BLaER1 treated with 17β-estradiol and CSF1 and Interleukin-3, amounts not matched to agents 10 nM and 100 nM (cell line): ENCODE results near the gene IGDCC3.

Experiments used
- H3K27ac ChIP-seq, 11 experiments: shearing (Covaris generic); formaldehyde crosslinking; 2 replicates each; pipeline ENCODE4 v1.8.1; 2022
- H3K27me3 ChIP-seq, 11 experiments: shearing (Covaris generic); formaldehyde crosslinking; 2 replicates each; pipeline ENCODE4 v1.8.1; 2022
- H3K36me3 ChIP-seq, 11 experiments: shearing (Covaris generic); formaldehyde crosslinking; 2 replicates each; pipeline ENCODE4 v1.8.1; 2022
- H3K4me1 ChIP-seq, 10 experiments: shearing (Covaris generic); formaldehyde crosslinking; 2 replicates each; pipeline ENCODE4 v1.8.1; 2022
- H3K4me2 ChIP-seq, 11 experiments: shearing (Covaris generic); formaldehyde crosslinking; 2 replicates each; pipeline ENCODE4 v1.8.1; 2022
- H3K4me3 ChIP-seq, 10 experiments: shearing (Covaris generic); formaldehyde crosslinking; 2 replicates each; pipeline ENCODE4 v1.8.1; 2022
- H3K9ac ChIP-seq, 11 experiments: shearing (Covaris generic); formaldehyde crosslinking; 2 replicates each; pipeline ENCODE4 v1.8.1; 2022
- H3K9me3 ChIP-seq, 11 experiments: shearing (Covaris generic); formaldehyde crosslinking; replicated peaks in 1 of 11; 2 replicates each; pipeline ENCODE4 v1.8.1; 2022
- H4K20me1 ChIP-seq, 11 experiments: shearing (Covaris generic); formaldehyde crosslinking; 2 replicates each; pipeline ENCODE4 v1.8.1; 2022
- Cebpa-rat ChIP-seq, 11 experiments: shearing (Covaris generic); IDR thresholded peaks; 2 replicates each; pipeline ENCODE4 v1.8.1; 2022

Gene IGDCC3

DNA sequence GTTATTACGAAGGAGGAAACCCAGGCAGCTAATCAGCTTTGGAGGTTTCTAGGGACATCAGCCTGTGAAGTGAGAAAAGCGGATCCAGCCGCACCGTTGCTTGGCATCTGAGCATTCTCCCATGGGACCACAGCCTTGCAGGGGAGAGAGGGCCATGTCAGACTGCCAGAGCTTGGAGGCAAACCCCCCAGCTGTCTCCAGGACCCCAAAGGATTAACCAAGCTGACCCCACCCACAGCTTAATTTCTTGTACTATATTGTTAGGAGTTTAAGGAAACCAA is 5.1 kb downstream of the IGDCC3 start:
- Histone ChIP-seq H3K27ac (no peak overlapping the region), H3K36me3 (no peaks in the 10 kb centered on the region), H3K9ac (no peak overlapping the region), H3K4me1 (peaks cover 19 to 39% (median 33%) of the 10 kb centered on the region in 10 experiments), H3K4me3 (no peak overlapping the region), H3K9me3 (no peaks in the 10 kb centered on the region), H3K4me2 (peak overlapping the region; percentile 56 to 89 (median 69); a peak in 21 of 22 replicates), H3K27me3 (peaks cover 41 to 65% (median 46%) of the 10 kb centered on the region in 11 experiments), H4K20me1 (peaks cover 0 to 31% (median 23%) of the 10 kb centered on the region in 11 experiments; a peak in 17 of 22 replicates)
- no peak for TF ChIP-seq Cebpa-rat (IDR thresholded peaks at IDR 0.05)

DNA sequence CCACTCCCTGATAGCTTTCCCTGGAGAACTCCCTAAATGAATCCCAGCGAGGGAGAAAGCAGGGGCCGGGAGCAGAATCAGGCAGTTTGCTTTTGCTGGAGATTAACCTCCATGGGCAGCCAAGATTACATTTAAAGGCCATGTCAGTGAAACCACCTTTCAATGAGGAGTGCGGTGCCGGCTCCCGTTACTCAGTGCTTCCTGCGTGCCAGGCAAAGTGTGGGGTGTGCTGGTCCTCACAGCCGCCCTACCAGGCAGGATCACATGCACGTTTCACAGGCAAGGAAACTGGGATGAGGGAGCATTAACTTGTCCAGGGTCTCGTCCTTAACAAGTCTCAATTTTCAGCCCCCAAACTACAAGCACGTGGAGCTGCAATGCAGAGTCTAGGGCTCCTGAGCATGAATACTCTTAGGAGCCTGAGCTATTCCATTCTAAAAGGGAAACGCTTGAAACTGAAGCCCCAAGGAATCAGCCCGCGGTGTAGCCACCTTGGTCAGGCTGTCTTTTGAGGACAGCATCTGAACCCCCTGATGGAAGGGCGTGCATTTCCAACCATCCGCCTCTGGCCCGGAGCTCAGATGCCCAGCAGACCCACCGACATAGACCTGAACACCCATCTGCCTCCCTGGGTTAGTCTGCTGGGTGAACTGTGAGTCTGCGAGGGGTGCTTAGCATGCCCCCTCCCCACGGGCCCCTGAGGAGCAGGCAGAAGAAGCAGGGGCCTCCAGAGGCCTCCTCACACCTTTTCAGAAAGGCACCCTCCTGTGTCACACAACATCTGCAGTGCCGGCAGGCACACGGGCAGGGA is 5.6 kb downstream of the IGDCC3 start:
- Histone ChIP-seq H3K27me3 (peaks cover 36 to 59% (median 41%) of the 10 kb centered on the region in 11 experiments), H3K36me3 (no peaks in the 10 kb centered on the region), H3K4me3 (no peak overlapping the region), H3K27ac (no peak overlapping the region), H3K4me1 (peaks cover 19 to 35% (median 31%) of the 10 kb centered on the region in 10 experiments), H3K9ac (no peak overlapping the region), H4K20me1 (peaks cover 0 to 27% (median 18%) of the 10 kb centered on the region in 11 experiments; a peak in 17 of 22 replicates), H3K4me2 (peak overlapping the region; percentile 56 to 89 (median 69); a peak in 21 of 22 replicates), H3K9me3 (no peaks in the 10 kb centered on the region)
- 0 out of 22 replicates have a peak, but pooled peaks of 1 of the 11 experiments have one; percentile 11 for TF ChIP-seq Cebpa-rat (IDR thresholded peaks at IDR 0.05)

DNA sequence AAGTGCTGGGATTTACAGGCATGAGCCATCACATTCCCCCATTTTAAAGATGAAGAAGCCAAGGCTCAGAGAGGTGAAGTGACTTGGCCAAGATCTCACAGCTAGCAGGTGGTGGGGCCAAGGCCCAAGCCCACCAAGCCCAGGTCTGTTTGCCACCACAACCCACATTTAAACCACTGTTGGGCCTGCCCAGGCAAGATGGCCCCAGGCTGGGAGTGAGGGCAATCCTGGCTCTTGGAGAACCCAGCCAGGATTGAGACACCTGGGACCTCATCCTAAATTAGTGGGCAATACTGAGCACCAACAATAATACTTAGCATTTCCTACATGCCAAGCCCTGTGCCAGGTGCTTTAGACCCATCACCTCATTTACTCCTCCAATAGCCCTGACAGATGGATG is 6.9 kb downstream of the IGDCC3 start:
- Histone ChIP-seq H3K4me2 (peak overlapping the region in 1 of 11 experiments; percentile 73; a peak in 1 of 22 replicates), H4K20me1 (peaks cover 0 to 18% (median 10%) of the 10 kb centered on the region in 11 experiments; a peak in 12 of 22 replicates), H3K9ac (no peak overlapping the region), H3K27me3 (peaks cover 23 to 46% (median 28%) of the 10 kb centered on the region in 11 experiments), H3K27ac (no peak overlapping the region), H3K4me3 (no peak overlapping the region), H3K4me1 (peaks cover 16 to 29% (median 24%) of the 10 kb centered on the region in 10 experiments), H3K9me3 (no peaks in the 10 kb centered on the region), H3K36me3 (no peaks in the 10 kb centered on the region)
- TF ChIP-seq Cebpa-rat (IDR thresholded peaks at IDR 0.05) = no peak

DNA sequence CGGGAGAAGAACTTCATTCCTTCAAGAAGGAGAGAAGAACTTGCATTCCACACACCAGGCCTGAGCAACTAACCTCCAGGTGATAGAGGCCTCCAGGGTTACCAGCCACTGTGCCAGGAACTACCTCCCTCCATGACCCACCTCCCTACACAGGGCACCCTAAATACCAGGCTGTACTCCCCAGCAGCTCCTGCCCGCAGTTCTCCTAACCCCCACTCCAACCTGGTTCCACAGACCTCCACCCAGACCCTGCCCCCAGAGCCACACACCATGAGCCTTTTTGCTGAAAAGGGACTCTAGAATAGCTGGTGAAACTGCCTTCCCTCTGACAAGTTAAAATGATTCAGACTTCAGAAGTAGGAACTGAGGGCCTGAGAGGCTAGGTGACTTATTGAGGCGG is 8.2 kb downstream of the IGDCC3 start:
- Histone ChIP-seq H3K9ac (no peak overlapping the region), H4K20me1 (peaks cover 0 to 12% (median 6%) of the 10 kb centered on the region in 11 experiments; a peak in 10 of 22 replicates), H3K36me3 (no peaks in the 10 kb centered on the region), H3K27ac (no peak overlapping the region), H3K9me3 (no peaks in the 10 kb centered on the region), H3K4me1 (peaks cover 16 to 29% (median 24%) of the 10 kb centered on the region in 10 experiments), H3K4me3 (no peak overlapping the region), H3K4me2 (no peak overlapping the region), H3K27me3 (peaks cover 11 to 34% (median 16%) of the 10 kb centered on the region in 11 experiments)
- no peak for TF ChIP-seq Cebpa-rat (IDR thresholded peaks at IDR 0.05)

DNA sequence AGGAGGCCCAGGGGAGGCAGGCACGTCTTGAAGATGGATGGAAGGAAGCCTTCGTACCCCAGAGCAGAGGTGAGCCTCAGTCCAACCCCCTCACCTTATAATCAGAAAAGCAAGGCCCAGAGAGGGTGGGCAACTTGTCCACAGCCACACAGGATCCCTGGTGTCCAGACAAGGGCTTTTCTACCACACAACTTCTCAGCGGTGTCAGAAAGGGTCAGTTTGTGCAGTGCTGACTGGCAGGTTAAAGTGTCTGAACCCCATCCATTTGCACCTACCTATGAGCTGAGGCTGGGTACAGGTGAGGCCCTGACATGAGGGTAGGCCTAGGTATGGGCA is 8.6 kb downstream of the IGDCC3 start:
- Histone ChIP-seq H3K36me3 (no peaks in the 10 kb centered on the region), H3K4me1 (peaks cover 16 to 29% (median 24%) of the 10 kb centered on the region in 10 experiments), H3K27ac (no peak overlapping the region), H3K9me3 (no peaks in the 10 kb centered on the region), H3K4me2 (no peak overlapping the region), H3K9ac (no peak overlapping the region), H3K27me3 (peaks cover 6 to 29% (median 11%) of the 10 kb centered on the region in 11 experiments), H4K20me1 (peaks cover 0 to 12% (median 1%) of the 10 kb centered on the region in 11 experiments; a peak in 8 of 22 replicates), H3K4me3 (no peak overlapping the region)
- TF ChIP-seq Cebpa-rat (IDR thresholded peaks at IDR 0.05) = no peak

DNA sequence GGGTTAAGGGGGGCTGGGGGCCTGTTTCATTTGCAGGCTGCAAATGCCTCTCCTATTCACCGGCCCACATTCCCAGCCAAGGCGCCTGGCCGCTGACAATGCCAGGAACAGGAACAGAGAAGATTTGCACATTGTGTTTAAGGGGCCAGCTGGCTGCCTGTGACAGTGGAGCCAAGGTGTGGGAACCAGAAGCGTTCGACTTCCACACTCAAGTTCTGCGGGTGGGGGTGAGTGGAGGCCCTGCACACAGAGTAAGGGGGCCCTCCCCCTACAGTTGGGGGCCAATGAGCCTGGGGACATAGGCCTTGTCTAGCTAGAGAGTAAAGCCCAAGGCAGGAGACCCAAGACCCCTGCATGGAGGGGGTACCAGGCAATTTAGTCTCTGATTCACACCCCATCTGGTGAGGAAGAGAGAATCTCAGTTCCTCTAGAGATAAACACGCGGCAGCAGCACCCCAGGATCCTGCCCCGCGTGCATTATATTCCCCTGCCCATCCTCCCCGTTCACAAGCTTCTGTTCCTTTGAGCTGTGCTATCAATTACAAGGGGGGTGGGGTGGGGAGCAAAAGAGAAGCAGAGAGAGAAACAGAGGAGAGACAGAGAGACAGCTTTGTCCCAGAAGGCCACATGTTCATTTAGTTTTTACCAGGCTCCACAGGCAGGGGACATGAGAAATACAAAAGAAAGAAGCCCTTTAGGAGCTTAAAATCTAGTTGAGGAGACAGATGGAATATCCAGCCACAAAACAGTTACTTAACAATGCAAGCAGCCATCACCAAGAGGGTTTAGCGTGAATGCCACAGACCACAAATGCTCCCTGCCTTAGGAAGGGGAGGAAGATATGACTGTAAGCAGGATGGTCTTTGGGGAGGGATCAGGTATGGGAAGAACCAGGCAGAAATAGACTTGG is 9.2 kb downstream of the IGDCC3 start:
- H3K4me3 ChIP-seq = no peak overlapping the region
- no peak overlapping the region for H3K4me2 ChIP-seq
- peaks cover 0 to 23% (median 5%) of the 10 kb centered on the region in 11 experiments; a peak in 16 of 22 replicates for H3K27me3 ChIP-seq

DNA sequence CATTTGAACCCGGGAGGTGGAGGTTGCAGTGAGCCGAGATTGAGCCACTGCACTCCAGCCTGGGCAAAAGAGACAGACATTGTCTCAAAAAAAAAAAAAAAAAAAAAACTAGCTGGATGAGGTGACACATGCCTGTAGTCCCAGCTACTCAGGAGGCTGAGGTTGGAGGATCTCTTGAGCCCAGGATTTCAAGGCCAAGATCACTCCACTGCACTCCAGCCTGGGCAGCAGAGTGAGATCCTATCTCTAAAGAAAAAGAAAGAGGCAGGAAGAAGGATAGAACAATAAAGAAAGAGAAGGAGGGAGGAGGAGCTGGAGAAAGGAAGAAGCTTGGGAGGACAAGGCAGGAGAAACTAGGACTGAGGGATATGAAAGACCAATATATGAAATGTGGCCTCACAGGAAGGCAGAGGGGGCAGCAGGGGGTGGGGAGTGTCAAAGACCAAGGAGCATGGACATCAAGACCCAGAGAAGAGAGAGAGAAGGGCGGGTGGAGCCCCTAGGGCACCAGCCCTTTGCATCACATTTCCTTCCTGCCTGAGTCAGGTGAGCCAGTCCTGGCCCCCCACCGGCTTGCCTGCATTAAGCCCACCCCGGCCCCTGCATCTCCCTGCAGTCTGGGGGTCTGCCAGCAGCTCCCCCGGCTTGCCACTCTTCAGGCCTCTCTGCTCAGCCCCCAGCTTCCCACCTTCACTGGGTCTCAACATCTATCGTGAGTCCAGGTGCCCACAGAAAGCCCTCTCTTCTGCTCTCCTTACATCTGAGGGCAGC is 11.5 kb downstream of the IGDCC3 start:
- Histone ChIP-seq H3K27ac (no peak overlapping the region), H3K4me2 (no peak overlapping the region), H3K4me3 (no peak overlapping the region), H3K4me1 (peaks cover 0 to under 1% (median 0%) of the 10 kb centered on the region in 10 experiments; a peak in 3 of 20 replicates), H3K36me3 (no peaks in the 10 kb centered on the region), H3K9ac (no peak overlapping the region), H3K27me3 (0 out of 22 replicates have a peak, but pooled peaks cover 0 to 4% (median 0%) of the 10 kb centered on the region in 11 experiments), H4K20me1 (no peaks in the 10 kb centered on the region; a peak in 1 of 22 replicates), H3K9me3 (no peaks in the 10 kb centered on the region)
- no peak for TF ChIP-seq Cebpa-rat (IDR thresholded peaks at IDR 0.05)

More for the DNA sequence above, 9.2 kb downstream of the IGDCC3 start:
- Histone ChIP-seq H3K9me3 (no peaks in the 10 kb centered on the region), H3K4me1 (peaks cover 14 to 23% (median 22%) of the 10 kb centered on the region in 10 experiments), H3K27ac (no peak overlapping the region), H3K9ac (no peak overlapping the region), H3K36me3 (no peaks in the 10 kb centered on the region), H4K20me1 (peaks cover 0 to 8% (median 0%) of the 10 kb centered on the region in 11 experiments; a peak in 7 of 22 replicates)
- no peak for TF ChIP-seq Cebpa-rat (IDR thresholded peaks at IDR 0.05)

DNA sequence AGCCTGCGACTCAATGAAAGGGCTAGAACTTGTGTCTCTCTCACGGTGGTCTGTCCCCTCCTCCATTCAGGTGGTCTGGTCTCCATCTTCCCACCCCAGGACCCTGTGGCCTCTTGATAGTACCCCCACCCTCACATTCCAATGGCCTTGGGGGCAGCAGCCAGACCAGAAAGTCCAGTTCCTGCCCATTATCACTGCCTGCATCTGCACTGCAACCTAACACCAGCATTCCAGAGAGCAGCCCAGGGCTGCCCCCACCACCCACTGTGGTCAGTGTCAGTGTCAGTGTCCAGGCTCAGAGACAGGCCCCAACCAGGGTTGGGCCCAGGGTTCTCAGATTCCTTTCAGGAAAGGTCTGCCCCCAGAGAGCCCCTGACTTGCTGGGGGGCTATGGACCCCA is 12.6 kb downstream of the IGDCC3 start:
- H3K4me2 ChIP-seq = no peak overlapping the region

More for the DNA sequence above, 12.6 kb downstream of the IGDCC3 start:
- no peak overlapping the region for H3K27ac ChIP-seq
- peaks cover 0 to 4% (median 0%) of the 10 kb centered on the region in 11 experiments; a peak in 1 of 22 replicates for H3K27me3 ChIP-seq
- TF ChIP-seq Cebpa-rat (IDR thresholded peaks at IDR 0.05) = no peak
- no peaks in the 10 kb centered on the region; a peak in 1 of 20 replicates for H3K4me1 ChIP-seq
- H3K4me3 ChIP-seq = no peak overlapping the region
- no peak overlapping the region for H3K9ac ChIP-seq
- H3K9me3 ChIP-seq = no peaks in the 10 kb centered on the region
- H3K36me3 ChIP-seq = no peaks in the 10 kb centered on the region
- no peaks in the 10 kb centered on the region for H4K20me1 ChIP-seq
